WTC11 (cell line): ENCODE results near the gene TNS3. TPM values are rescaled to one million over a fixed set of nuclear protein-coding genes. Genes with fewer than 3 reads are reported as not detected.
A peak's percentile ranks its signal among the peaks of the same experiment; 100 is the strongest.

Source experiments
- ATAC-seq: fragments of 200-7000 bp; cut with Tn5 transposase; 2 replicates; pipeline ENCODE4 v1.10.0; 2021; ENCODE audit warnings: mild to moderate bottlenecking, moderate library complexity
- CTCF ChIA-PET: fragments of 300-600 bp; sonication (Branson Sonifier 250); formaldehyde crosslinking; loops from one replicate; lab custom pipeline; 2021; ENCODE audit warnings: antibody characterized with exemption; lab: Charles Lee
- POLR2A ChIA-PET: fragments of 350-600 bp; sonication (Branson Sonifier 250); formaldehyde crosslinking; loops from one replicate; lab custom pipeline; 2021; ENCODE audit warnings: antibody characterized with exemption; lab: Charles Lee
- DNase-seq: peaks from one replicate; pipeline ENCODE4 v3.0.0; 2021; ENCODE audit warnings: low spot score
- H3K27ac Mint-ChIP-seq: 2 replicates; pipeline ENCODE4 v1.8.0; 2021; ENCODE audit warnings: mixed read lengths
- H3K27me3 Mint-ChIP-seq: 2 replicates; pipeline ENCODE4 v1.8.0; 2021; ENCODE audit warnings: low read depth, mild to moderate bottlenecking, moderate library complexity, mixed read lengths
- H3K36me3 Mint-ChIP-seq: 2 replicates; pipeline ENCODE4 v1.8.0; 2021; ENCODE audit warnings: mixed read lengths
- H3K4me1 Mint-ChIP-seq: 2 replicates; pipeline ENCODE4 v1.8.0; 2022; ENCODE audit warnings: mixed read lengths
- H3K4me3 Mint-ChIP-seq: 2 replicates; pipeline ENCODE4 v1.8.0; 2021; ENCODE audit warnings: mild to moderate bottlenecking, moderate library complexity, mixed read lengths
- H3K9me3 Mint-ChIP-seq: 2 replicates; pipeline ENCODE4 v1.8.0; 2021; ENCODE audit warnings: mixed read lengths
- CBFB ChIP-seq: sonication (generic); formaldehyde crosslinking; IDR thresholded peaks from 2 replicates; pipeline ENCODE4 v1.8.1; 2022; ENCODE audit warnings: mild to moderate bottlenecking, low read depth, missing genetic modification reagents
- CREB1 ChIP-seq: sonication (generic); formaldehyde crosslinking; IDR thresholded peaks from 2 replicates; pipeline ENCODE4 v1.8.0; 2023; ENCODE audit warnings: mild to moderate bottlenecking, missing genetic modification reagents
- CTCF ChIP-seq: fragments of 200-600 bp; IDR thresholded peaks from 2 replicates; pipeline ENCODE4 v1.8.0; 2022; ENCODE audit warnings: antibody characterized with exemption
- E2F4 ChIP-seq: sonication (generic); formaldehyde crosslinking; IDR thresholded peaks from 2 replicates; pipeline ENCODE4 v1.8.1; 2022; ENCODE audit warnings: low read depth, mild to moderate bottlenecking, moderate library complexity, missing genetic modification reagents, borderline replicate concordance
- EMX1 ChIP-seq: fragments of 250-450 bp; sonication (Bioruptor Pico); IDR thresholded peaks from 2 replicates; pipeline ENCODE4 v1.8.0; 2021; ENCODE audit warnings: mild to moderate bottlenecking
- GRHL2 ChIP-seq: fragments of 250-450 bp; sonication (Bioruptor Pico); IDR thresholded peaks from 2 replicates; pipeline ENCODE4 v1.8.0; 2022; ENCODE audit warnings: mild to moderate bottlenecking, moderate library complexity; ENCODE audit not compliant: insufficient replicate concordance, severe bottlenecking
- IRF1 ChIP-seq: sonication (generic); formaldehyde crosslinking; IDR thresholded peaks from 2 replicates; pipeline ENCODE4 v1.8.0; 2023; ENCODE audit warnings: missing genetic modification reagents
- JAZF1 ChIP-seq: fragments of 250-450 bp; sonication (Bioruptor Pico); IDR thresholded peaks from 2 replicates; pipeline ENCODE4 v1.9.0; 2021; ENCODE audit warnings: moderate library complexity, mild to moderate bottlenecking, inconsistent platforms
- JUN ChIP-seq: sonication (generic); formaldehyde crosslinking; IDR thresholded peaks from 2 replicates; pipeline ENCODE4 v1.8.0; 2023; ENCODE audit warnings: mild to moderate bottlenecking, missing genetic modification reagents
- NFATC4 ChIP-seq: fragments of 250-450 bp; sonication (Bioruptor Pico); IDR thresholded peaks from 2 replicates; pipeline ENCODE4 v1.9.0; 2021; ENCODE audit warnings: mild to moderate bottlenecking
- NR3C1 ChIP-seq: sonication (generic); formaldehyde crosslinking; conservative IDR thresholded peaks from 2 replicates; pipeline ENCODE4 v1.8.1; 2023; ENCODE audit warnings: low read depth, mild to moderate bottlenecking, missing genetic modification reagents
- OVOL2 ChIP-seq: fragments of 250-450 bp; sonication (Bioruptor Pico); IDR thresholded peaks from 2 replicates; pipeline ENCODE4 v1.9.0; 2021; ENCODE audit warnings: mild to moderate bottlenecking, borderline replicate concordance
- PREB ChIP-seq: sonication (generic); formaldehyde crosslinking; IDR thresholded peaks from 2 replicates; pipeline ENCODE4 v1.8.1; 2022; ENCODE audit warnings: mild to moderate bottlenecking, missing genetic modification reagents, moderate library complexity, borderline replicate concordance
- SOX15 ChIP-seq: fragments of 250-450 bp; sonication (Bioruptor Pico); IDR thresholded peaks from 2 replicates; pipeline ENCODE4 v1.9.0; 2021; ENCODE audit warnings: mild to moderate bottlenecking
- ZNF219 ChIP-seq: sonication (generic); formaldehyde crosslinking; IDR thresholded peaks from 2 replicates; pipeline ENCODE4 v1.8.0; 2023; ENCODE audit warnings: missing genetic modification reagents, mild to moderate bottlenecking, borderline replicate concordance
- ZNF423 ChIP-seq: fragments of 250-450 bp; sonication (Bioruptor Pico); IDR thresholded peaks from 2 replicates; pipeline ENCODE4 v2.1.2; 2022; ENCODE audit warnings: mild to moderate bottlenecking, moderate library complexity
- ZSCAN18 ChIP-seq: fragments of 250-450 bp; sonication (Bioruptor Pico); IDR thresholded peaks from 2 replicates; pipeline ENCODE4 v2.1.2; 2022; ENCODE audit warnings: mild to moderate bottlenecking, moderate library complexity
- total RNA-seq: library from RNA; stranded (reverse); gene quantifications from 3 replicates; pipeline ENCODE4 v1.2.3, GENCODE V29; 2021
- TF ChIP-seq, protein P1 (sequence below): sonication (generic); formaldehyde crosslinking; IDR thresholded peaks from 2 replicates; pipeline ENCODE4 v1.8.0; 2022; ENCODE audit warnings: mild to moderate bottlenecking, missing genetic modification reagents
- TF ChIP-seq, protein P2 (sequence below): sonication (generic); formaldehyde crosslinking; IDR thresholded peaks from 2 replicates; pipeline ENCODE4 v1.8.0; 2022; ENCODE audit warnings: mild to moderate bottlenecking, missing genetic modification reagents
- TF ChIP-seq, protein P3 (sequence below): fragments of 250-450 bp; sonication (Bioruptor Pico); conservative IDR thresholded peaks from 2 replicates; pipeline ENCODE4 v1.9.0; 2021; ENCODE audit warnings: mild to moderate bottlenecking

The TNS3 gene
- total RNA-seq, 1 experiment from 2014 or later: 37.7 TPM

GRCh38 chr7:47338026-47338425, 243.9 kb downstream of the TNS3 start (continued):
- no peak for TF ChIP-seq ZSCAN18 (CRISPR knock-in tag)
- TF ChIP-seq, protein P1, sequence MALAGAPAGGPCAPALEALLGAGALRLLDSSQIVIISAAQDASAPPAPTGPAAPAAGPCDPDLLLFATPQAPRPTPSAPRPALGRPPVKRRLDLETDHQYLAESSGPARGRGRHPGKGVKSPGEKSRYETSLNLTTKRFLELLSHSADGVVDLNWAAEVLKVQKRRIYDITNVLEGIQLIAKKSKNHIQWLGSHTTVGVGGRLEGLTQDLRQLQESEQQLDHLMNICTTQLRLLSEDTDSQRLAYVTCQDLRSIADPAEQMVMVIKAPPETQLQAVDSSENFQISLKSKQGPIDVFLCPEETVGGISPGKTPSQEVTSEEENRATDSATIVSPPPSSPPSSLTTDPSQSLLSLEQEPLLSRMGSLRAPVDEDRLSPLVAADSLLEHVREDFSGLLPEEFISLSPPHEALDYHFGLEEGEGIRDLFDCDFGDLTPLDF (CRISPR knock-in tag): no peak
- TF ChIP-seq ZNF219: no peak
- no peak for TF ChIP-seq NR3C1
- TF ChIP-seq JUN (CRISPR knock-in tag): no peak
- no peak for TF ChIP-seq CTCF
- no peak for TF ChIP-seq SOX15

DNA sequence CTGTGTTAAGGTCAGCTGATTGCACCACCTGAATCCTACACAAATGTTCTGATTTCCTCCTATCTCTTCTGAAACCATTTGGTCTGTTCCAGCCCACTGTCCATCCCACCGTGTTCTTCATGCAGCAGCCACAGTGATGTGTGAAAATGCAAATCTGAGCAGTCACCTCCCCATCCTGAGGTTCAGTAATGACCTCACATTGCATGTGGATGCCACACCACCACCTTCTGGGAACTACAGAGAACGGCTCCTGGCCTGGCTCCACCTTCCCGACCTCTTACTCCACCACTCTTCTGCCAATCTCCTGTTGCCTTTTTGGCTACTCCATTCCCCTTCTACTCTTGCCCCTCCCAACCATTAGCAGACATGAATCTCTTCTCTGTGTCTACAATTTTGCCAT, 244.4 kb downstream of the TNS3 start:
- ChIA-PET POLR2A (no interaction called here), CTCF (no interaction called here)
- H3K4me3 Mint-ChIP-seq: no peak overlapping the region
- no peak overlapping the region for H3K27ac Mint-ChIP-seq
- ATAC-seq: peak; percentile 92
- DNase-seq: peak; percentile 27
- H3K36me3 Mint-ChIP-seq: no peaks in the 10 kb centered on the region; the same call in 1 of the 2 replicates
- H3K4me1 Mint-ChIP-seq: peaks cover 31% of the 10 kb centered on the region
- no peak for TF ChIP-seq E2F4
- TF ChIP-seq, protein P2, sequence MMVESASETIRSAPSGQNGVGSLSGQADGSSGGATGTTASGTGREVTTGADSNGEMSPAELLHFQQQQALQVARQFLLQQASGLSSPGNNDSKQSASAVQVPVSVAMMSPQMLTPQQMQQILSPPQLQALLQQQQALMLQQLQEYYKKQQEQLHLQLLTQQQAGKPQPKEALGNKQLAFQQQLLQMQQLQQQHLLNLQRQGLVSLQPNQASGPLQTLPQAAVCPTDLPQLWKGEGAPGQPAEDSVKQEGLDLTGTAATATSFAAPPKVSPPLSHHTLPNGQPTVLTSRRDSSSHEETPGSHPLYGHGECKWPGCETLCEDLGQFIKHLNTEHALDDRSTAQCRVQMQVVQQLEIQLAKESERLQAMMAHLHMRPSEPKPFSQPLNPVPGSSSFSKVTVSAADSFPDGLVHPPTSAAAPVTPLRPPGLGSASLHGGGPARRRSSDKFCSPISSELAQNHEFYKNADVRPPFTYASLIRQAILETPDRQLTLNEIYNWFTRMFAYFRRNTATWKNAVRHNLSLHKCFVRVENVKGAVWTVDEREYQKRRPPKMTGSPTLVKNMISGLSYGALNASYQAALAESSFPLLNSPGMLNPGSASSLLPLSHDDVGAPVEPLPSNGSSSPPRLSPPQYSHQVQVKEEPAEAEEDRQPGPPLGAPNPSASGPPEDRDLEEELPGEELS: no peak
- TF ChIP-seq ZNF423 (CRISPR knock-in tag): no peak
- no peak for TF ChIP-seq NFATC4 (CRISPR knock-in tag)
- no peak for TF ChIP-seq PREB (CRISPR knock-in tag)
- TF ChIP-seq IRF1 (CRISPR knock-in tag): no peak
- no peak for TF ChIP-seq EMX1 (CRISPR knock-in tag)
- TF ChIP-seq, protein P3, sequence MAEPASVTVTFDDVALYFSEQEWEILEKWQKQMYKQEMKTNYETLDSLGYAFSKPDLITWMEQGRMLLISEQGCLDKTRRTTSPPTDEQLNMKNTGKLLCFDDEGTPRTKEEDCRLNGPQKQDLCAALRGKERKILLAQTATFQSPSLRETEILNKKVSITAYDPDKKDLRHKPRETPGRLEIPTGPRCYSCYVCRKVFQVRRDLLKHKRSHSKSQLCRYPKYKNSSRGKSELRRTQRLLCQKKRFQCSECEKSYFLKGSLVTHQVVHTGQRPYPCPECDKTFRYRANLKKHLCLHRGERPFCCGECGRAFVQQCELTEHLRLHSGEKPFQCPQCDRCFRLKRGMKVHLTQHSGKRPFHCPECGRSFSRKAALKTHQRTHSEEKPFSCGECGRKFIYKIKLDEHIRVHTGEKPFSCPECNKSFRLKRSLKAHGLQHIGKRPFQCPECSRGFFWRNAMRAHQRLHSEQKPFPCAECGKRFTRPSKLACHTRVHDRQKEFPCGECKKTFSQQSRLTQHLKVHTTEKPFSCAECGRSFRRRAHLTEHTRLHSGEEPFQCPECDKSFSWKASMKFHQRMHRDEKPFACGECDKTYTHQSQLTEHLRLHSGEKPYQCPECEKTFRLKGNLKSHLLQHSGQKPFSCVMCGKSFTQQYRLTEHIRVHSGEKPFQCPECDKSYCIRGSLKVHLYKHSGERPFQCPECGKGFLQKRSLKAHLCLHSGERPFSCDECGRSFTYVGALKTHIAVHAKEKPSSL (CRISPR knock-in tag): no peak
- TF ChIP-seq NR3C1: no peak
- no peak for TF ChIP-seq GRHL2 (CRISPR knock-in tag)
- no peak for TF ChIP-seq OVOL2 (CRISPR knock-in tag)
- TF ChIP-seq JAZF1 (CRISPR knock-in tag): no peak
- no peak for TF ChIP-seq CREB1 (CRISPR knock-in tag)
- TF ChIP-seq ZSCAN18 (CRISPR knock-in tag): no peak
- no peak for TF ChIP-seq CBFB
- no peaks in the 10 kb centered on the region for H3K27me3 Mint-ChIP-seq
- H3K9me3 Mint-ChIP-seq: no peaks in the 10 kb centered on the region
